T-helper 1 cell treated with Interleukin-12 subunit alpha and Interleukin-12 subunit beta and Interleukin-4 antibody, amounts not matched to agents 30 ng/mL and 1 ng/mL, for 36 hours (primary cell): Measurements from ENCODE around the gene CUX1. TPM values are rescaled to one million over a fixed set of nuclear protein-coding genes. Genes with fewer than 3 reads are reported as not detected.
"Not testable (repeated sequence)": the region's sequence is repeated elsewhere in the genome, so short reads cannot be mapped to it uniquely, and the experiment has no call there.

Source experiments
- intact Hi-C: fragments of 100-400 bp; cut with micrococcal nuclease; formaldehyde crosslinking; loops from one replicate; pipeline ENCODE4 v1.15.1; 2024
- total RNA-seq: library from RNA; stranded (reverse); gene quantifications from 2 replicates; pipeline ENCODE4 v1.2.3, GENCODE V29; 2022

CUX1 gene
- total RNA-seq, 1 donor from 2014 or later, result 24.5 TPM

DNA sequence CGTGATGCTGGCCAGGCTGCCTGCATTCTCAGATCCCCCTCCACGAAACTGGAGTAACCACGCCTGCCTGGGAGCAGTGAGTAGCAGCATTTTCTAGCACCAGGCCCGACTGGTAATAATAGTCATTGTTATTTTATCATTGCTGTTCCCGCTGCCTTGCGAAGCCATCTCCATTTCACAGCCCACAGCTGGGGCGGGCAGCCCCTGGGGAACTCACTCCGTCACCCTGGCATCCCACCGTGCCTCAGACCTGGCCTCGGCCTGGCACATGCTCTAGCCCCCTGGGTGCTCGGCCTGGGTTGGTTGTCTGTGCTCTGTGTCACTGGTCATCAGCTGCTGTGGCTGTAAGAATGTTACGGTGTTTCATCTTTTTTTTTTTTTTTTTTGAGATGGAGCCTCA lies 411.5 kb downstream of the CUX1 start:
- intact Hi-C loops, result no loop called here

DNA sequence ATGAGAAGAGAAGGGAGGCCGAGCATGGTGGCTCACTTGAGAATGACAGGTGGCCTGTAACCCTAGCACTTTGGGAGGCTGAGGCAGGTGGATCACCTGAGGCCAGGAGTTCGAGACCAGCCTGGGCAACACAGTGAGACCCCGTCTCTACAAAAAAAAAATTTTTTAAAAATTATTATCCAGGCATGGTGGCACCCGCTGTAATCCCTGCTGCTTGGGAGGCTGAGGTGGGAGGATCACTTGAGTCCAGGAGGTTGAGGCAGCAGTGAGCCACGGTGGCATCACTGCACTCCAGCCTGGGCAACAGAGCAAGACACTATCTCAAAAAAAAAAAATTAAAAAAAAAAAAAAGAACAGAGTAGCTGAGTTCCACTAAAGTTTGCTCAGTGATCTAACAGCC lies 412.7 kb downstream of the CUX1 start:
- intact Hi-C loops, result not testable (repeated sequence)

DNA sequence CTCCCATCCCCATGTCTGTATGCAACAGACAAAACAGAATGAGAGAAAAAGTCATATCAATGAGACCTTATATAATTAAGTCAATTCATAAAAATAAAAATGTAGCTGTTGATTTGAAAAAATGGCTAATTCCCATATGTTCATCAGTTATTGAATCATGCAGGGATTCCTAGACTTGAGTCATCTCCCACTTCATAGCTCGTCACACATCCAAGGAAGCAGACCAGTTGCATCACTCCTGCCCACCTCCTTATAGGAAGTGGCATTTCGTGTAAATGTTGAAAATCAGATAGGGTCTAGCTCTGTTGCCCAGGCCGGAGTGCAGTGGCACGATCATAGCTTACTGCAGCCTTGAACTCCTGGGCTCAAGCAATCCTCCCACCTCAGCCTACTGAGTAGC lies 413.2 kb downstream of the CUX1 start:
- intact Hi-C loops, result no loop called here

DNA sequence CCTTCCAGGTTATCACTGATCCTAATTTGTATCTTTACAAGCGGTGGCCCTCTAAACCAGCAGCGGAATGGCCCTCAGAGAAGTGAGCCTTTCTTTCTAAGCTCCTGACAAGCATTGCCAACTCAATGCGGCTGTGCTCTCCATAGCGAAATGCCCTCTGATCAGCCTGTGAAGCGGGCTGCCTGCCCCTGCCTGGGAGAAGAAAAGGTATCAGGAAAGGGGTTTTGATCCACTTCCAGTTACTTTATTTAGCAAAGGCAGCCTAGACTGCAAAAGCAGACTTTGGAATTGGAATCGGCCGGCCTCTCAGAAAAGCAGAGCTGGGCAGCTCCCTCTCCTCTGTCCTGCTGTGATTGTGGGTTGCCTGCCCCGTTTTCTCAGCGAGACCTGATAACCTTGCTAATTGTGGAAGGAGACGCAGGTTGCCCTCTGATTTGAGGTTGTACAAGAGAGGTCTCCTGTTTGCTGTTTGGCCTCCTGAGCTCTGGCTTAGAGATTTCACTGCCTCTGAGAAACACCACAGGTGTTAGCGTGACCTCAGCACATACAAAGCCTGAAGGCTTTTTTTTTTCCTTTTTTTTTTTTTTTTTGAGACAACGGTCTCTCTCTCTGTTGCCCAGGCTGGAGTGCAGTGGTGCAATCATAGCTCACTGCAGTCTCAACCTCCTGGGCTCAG lies 415.3 kb downstream of the CUX1 start:
- intact Hi-C loops, result no loop called here

DNA sequence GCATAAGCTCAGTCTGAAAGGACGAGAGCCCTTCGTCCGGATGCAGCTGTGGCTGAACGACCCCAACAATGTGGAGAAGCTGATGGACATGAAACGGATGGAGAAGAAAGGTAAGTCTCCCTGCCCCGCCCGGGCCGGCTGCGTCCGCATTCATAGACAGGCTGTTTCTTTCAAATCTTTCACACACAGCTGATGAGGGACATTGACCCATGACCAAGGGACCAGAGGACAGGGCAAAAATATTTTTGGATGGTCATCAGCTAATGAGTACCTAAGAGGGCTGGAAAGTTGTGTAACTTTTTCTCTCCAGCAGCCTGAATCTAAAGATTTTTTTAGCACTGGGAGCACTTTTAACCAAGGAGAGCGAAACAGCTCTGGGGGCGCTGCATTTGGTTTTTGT lies 416.7 kb downstream of the CUX1 start:
- intact Hi-C loops, result no loop called here

DNA sequence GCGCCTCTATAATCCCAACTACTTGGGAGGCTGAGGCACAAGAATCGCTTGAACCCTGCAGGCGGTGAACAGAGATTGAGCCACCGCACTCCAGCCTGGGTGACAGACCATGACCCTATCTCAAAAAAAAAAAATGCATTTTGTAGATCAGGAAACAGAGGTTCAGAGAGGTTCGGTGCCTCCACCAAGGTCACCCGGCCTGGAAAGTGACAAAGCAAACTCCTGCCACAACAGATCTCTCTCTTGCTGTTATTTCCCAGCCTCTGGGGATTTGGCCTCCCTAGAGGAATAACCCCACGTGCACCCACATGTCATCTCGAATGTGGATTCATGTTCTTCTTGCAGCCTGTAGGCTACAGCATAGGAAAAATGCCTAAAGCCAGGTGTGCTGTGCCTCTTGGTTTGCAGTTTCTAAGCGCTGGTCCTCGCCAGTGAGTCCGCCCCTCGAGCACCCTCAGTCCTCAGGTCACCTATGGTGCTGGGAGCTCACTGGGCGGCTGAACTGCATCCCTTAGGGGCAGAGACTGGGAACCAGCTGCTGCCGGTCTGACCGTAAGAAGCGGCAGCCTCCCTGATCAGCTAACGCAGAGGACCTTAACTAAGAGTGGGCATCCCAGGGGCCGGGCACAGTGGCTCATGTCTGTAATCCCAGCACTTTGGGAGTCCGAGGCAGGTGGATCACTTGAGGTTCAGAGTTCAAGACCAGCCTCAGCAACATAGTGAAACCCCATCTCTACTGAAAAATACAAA lies 417.6 kb downstream of the CUX1 start:
- intact Hi-C loops, result no loop called here

DNA sequence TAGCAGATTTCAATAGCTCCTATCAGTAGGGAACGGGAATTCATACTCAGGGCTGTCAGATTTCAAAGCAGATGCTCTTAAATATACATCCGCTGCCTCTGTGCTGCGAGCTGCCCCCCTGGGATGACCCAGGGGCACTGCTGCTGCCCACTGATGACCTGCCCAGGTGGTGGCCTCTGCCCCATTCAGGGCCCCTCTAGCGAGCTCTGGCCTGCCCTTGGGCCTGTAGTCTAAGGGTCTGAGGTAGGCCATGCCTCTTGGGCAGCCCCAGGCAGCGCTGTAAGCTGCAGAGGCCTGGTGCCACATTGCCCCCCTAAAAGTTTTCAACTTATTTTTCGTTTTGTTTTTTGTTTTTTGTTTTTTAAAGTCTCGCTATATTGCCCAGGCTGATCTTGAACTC lies 418.7 kb downstream of the CUX1 start:
- intact Hi-C loops, result loop anchor here (1.0 kb wide), 4 partner anchors 422 to 693 kb away; no protein-coding TSS in a partner anchor

DNA sequence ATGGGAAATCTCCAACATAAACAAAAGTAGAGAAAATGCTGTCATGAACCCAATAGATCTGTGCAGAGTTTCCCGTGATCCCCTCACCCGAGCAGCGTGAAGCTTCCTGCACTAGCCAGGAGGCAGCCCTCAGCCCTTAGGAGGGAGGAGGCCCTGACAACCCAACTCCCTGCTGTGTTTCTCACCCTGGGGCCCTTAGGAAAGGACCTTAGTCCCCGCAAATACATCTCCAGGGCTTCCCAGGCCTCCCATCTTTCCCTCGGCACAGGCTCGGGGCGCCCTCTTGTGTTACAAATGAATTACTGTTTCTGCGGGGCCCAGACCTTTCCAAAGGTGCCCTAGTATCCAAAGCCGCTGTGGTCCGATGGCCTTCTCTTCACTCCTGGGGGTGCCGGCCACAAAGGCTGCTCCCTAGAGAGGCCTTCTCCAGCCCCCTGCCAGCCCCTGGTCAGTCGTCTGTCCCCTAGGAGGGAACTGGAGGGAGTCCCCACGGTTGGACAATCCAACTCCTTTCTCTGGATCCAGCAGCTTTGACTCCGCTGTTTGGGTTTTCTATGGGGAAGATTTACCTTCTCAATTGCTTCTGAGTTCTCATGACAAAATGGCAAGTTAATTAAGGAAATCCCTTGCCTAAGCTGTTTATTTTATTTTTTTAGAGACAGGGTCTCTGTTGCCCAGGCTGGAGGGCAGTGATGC lies 419.3 kb downstream of the CUX1 start:
- intact Hi-C loops, result loop anchor here (1.0 kb wide), 4 partner anchors 422 to 693 kb away; no protein-coding TSS in a partner anchor

DNA sequence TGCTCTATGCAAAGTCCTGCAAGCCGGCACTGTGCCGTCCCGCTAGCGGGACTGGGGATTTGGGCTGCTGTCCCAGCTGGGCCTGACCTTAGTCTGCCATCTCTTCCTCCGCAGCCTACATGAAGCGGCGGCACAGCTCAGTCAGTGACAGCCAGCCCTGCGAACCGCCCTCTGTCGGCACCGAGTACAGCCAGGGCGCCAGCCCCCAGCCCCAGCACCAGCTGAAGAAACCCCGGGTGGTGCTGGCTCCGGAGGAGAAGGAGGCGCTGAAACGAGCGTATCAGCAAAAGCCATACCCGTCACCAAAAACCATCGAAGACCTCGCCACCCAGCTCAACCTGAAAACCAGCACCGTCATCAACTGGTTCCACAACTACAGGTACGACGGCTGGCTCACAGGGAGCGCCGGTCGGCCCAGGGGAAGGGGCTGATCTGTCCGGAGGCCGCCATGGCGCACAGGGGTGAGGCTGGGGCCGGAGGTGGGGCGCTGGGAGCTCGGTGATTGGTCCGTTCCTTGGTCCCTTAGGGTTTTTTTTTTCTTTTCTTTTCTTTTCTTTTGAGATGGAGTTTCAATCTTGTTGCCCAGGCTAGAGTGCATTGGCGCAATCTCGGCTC lies 421.9 kb downstream of the CUX1 start:
- intact Hi-C loops, result no loop called here

DNA sequence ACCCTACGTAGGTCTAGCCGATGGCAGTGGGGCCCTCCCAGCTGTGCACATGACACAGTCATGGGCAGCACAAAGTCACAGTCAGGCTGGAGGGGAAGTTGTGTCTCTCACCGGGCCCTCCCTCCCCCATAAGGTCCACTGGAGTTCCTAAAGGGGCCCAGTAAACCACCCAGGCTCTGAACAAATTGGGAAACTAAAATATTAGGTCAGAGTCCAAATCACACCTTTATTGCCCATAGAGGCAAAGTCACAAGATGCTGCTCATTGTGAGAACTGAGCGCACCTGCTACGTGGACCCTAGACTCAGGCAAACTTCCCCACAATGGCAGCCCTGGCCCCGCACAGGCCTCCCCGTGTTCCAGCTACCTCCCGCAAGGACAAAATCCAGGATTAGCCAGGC lies 424.0 kb downstream of the CUX1 start:
- intact Hi-C loops, result no loop called here

DNA sequence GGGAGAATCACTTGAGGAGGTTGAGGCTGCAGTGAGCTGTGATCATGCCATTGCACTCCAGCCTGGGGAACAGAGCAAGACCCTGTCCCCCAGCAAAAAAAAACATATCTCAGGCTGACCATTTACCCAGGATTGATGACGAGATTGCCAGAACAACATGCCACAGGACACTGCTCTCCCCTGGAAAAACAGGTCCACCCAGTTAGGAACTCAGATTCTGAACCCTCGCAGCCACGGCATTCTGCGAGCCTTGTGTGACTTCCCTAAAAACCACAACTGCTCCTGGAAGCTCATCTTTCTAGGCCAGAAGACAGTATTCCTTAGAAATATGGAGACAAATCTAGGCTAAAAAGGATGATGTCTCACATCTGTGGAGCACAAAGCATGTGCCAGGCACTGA lies 427.2 kb downstream of the CUX1 start:
- intact Hi-C loops, result no loop called here

DNA sequence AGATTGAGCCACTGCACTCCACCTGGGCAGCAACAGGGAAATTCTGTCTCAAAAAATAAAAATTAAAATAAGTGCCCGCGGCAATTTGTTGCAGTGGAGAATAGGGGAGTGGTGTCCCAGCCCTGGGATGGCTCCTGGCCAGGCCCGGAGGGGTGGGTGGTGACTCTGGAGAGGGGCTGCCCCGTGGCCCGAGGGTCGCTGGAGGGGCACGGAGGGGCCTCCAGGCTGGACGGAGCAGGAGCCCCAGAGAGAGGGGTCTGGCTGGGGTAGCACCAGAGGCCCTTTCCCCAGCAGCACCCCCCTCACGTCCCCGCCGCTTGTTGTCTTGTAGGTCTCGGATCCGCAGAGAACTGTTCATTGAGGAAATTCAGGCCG lies 430.6 kb downstream of the CUX1 start:
- intact Hi-C loops, result no loop called here

DNA sequence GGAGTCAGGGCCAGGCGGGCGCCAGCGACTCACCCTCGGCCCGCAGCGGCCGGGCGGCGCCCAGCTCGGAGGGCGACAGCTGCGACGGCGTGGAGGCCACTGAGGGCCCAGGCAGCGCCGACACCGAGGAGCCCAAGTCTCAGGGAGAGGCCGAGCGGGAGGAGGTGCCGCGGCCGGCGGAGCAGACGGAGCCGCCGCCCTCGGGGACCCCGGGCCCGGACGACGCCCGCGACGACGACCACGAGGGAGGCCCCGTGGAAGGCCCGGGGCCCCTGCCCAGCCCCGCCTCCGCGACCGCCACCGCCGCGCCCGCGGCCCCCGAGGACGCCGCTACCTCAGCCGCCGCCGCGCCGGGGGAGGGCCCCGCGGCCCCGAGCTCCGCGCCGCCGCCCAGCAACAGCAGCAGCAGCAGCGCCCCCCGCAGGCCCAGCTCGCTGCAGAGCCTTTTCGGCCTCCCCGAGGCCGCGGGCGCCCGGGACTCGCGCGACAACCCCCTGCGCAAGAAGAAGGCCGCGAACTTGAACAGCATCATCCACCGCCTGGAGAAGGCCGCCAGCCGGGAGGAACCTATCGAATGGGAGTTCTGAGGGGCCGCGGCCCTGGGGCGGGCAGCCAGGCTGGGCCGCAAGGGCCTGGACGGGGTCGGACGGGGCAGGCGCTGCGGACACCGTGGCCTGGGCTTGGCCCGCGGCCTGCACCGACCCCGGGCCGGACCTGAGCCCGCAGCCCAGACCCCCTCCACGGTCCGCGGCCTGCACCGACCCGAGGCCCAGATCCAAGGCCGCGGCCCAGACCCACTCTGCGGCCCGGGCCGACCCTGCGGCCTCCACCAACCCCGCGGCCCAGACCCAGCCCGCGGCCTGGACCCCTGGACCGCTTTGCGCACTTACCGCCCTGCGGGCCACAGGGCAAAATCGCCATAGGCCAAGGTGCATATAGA lies 431.3 kb downstream of the CUX1 start:
- intact Hi-C loops, result no loop called here

DNA sequence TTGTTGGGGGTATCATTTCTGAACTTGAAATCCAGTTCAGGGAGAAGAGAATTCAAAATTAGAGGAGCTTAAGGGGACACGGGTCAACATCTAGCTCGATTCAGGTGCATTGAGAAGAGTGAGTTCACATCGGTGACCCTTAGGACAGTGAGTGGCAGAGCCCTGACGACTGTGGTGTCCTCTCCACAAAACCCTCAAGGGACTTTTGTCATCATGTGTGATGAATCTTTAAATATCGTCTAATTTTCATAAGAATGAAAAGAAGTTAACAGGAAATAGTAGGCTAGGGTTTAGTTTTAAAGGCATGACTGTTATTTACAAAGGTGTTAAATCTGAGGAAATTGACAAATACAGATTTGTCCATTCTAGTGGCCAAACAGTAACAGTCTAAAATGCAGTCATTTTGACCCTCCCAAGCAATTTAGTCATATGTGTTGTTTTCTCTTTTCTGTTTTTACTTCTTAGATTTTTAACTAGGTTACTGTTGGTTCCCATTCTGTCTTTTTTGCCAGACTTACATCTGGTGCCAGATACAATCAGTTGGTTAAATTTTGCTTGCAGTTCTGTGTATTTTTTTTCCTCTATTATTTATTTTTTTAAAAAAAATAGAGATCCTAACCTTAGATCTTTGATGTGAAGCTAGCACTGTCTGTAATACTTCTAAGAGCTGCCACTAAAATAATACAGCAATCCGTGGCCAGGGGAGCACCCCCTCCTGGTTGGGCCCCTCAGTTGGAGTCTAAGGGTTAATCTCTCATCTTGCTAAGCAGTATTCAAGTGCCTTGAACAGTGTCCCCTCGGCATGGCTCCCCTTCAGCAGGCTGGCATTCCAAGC lies 434.3 kb downstream of the CUX1 start:
- intact Hi-C loops, result no loop called here

DNA sequence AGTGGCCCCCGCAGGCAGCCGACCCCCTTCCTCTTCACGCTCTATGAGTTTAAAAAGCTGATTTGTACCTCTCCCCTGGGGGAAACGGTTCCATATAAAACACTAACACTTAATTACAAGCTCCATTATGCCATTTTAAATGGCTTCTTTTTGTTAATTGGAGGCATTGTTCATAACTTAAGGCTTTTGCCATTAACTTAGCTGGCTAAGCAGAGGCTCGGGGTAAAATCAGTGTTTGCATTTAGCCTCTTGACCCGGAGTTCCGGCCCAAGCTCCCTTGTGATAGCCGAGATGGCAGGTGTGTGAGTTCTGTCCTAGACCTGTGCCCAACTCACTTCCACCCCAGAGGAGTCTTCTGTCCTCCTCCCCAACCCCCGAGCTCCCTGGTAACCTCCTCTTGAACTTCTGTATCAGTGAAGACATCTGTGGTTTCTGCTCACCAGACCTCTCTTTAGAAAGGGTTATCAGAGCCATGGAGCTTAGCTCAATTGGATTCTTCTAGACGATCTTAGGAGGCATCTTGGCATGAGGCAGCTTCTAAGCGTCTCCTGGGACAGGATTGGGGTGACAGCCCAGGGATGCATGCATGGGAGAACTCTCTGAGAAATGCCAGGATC lies 435.0 kb downstream of the CUX1 start:
- intact Hi-C loops, result no loop called here

DNA sequence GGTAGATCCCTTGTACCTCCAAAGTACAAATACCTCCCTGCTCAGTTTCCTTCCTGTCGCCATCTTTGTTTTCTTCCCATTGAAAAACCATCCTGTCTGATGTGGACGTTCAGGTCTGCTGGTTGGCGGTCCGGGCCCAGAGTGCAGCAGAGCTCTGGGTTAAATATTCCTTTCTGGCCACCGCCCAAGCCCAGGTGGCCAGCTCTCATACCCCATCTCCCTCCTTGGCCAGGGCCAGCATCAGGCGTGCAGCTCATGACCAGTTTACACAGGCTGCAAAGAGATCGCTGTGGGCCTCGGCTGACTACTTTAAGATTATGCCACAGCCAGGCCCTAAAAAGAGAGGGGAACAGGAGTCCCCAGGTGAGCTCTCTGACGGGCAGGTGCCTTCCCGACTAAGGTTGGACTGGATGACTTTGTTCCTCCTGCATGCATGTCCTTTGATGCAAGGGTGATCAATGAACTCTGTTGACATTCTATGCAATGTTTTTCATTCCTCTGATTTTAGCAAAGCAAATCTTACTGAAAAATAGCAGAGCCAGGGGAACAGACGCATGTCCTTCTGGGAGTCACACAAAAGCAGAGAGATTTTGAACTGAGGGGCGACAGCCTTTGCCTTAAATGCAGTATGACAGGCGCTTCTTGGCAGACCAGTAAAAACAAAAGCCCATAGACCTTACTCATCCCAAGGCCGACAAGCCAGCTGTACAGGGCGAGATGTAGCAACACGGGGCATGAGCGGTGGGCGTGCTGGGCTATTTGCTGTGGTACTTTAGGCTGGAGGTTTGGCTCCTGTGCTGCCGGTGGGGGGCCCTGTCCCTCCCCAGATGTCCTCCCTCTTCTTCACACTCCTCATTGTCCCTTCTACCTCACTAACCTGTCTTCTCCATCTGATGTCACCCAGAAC lies 435.9 kb downstream of the CUX1 start:
- intact Hi-C loops, result no loop called here

DNA sequence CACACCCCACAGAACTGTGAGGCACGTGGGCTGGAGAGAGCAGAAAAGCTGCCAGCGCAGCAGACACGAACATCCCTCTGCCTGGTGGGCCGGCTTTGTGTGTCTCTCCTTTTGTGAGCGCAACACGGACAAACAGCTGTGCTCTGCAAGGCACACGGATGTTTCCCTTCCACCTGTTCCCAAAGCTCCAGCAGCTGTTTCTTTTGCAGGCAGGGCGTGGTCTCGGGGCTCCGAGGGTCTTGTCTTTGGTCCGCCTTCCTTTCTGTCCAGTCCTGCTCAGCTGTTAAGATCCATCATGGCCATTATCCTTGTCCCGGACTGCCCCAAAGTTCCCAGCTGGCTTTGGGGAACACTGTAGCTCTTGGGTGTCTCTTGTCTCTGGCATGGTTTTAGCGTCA lies 436.5 kb downstream of the CUX1 start:
- intact Hi-C loops, result no loop called here

DNA sequence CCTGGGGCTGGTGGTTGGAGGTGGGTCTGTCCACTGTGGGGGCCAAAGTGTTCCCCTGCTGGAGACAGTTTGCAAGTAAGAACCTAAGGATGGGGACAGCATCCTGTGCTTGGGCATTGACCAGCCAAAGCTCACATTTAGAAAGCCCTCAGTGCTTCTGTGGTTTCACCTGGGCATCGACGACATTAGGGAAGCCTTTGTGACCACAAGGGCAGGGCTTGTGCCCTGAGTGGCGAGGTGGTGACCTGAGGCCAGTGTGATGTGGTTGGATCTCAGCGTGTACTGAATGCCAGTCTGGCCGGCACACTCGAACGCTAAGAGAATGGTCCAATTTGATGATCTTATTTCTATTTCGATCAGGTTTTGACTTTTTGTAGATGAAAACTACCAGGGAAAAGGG lies 437.1 kb downstream of the CUX1 start:
- intact Hi-C loops, result no loop called here

DNA sequence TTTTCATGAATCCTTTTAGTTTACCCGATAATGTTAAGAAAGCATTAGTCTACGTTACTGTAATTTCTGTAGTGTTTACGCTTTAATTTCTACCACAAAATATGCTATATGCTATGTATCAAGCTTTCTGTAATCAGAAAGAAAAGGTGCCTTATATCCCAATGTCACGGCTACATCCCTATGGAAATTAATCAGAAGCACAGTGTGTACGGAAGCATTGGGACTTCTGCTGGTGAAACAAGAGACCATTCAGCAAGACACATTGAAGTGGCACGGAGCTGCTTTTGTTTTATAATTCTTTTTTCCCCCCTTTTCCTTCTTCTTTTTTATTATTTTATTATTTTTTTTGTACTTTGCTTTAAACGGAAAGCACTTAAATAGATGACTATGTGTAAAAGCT lies 438.1 kb downstream of the CUX1 start:
- intact Hi-C loops, result no loop called here
